ENCODE data around the gene AUTS2.

The AUTS2 gene

GRCh38 chr7:70752794-70753241, 1154.5 kb downstream of the AUTS2 start:
- DNase-seq = no peak

- DNase-seq = no peak
Measured at GRCh38 chr7:70756789-70757188, 1158.5 kb downstream of the AUTS2 start.

- no peak for DNase-seq
Measured at GRCh38 chr7:70758646-70759045, 1160.4 kb downstream of the AUTS2 start.

- DNase-seq = no peak
Measured at GRCh38 chr7:70759674-70760073, 1161.4 kb downstream of the AUTS2 start.

- no peak for DNase-seq
Measured at GRCh38 chr7:70761711-70762328, 1163.5 kb downstream of the AUTS2 start.

GRCh38 chr7:70762696-70763095, 1164.4 kb downstream of the AUTS2 start:
- DNase-seq = no peak

GRCh38 chr7:70763961-70764691, 1165.9 kb downstream of the AUTS2 start:
- no peak for DNase-seq

GRCh38 chr7:70764701-70765208, 1166.5 kb downstream of the AUTS2 start:
- DNase-seq = no peak

- DNase-seq = no peak
Measured at GRCh38 chr7:70765651-70766050, 1167.4 kb downstream of the AUTS2 start.

- DNase-seq = no peak
Measured at GRCh38 chr7:70766109-70766508, 1167.8 kb downstream of the AUTS2 start.

GRCh38 chr7:70766694-70767093, 1168.4 kb downstream of the AUTS2 start:
- DNase-seq = no peak

- DNase-seq = no peak
Measured at GRCh38 chr7:70770154-70770553, 1171.9 kb downstream of the AUTS2 start.

- no peak for DNase-seq
Measured at GRCh38 chr7:70771451-70771850, 1173.2 kb downstream of the AUTS2 start.

GRCh38 chr7:70772891-70773290, 1174.6 kb downstream of the AUTS2 start:
- no peak for DNase-seq

- DNase-seq = no peak
Measured at GRCh38 chr7:70773406-70773805, 1175.1 kb downstream of the AUTS2 start.

- DNase-seq = no peak
Measured at GRCh38 chr7:70774950-70775527, 1176.8 kb downstream of the AUTS2 start.

GRCh38 chr7:70775570-70776156, 1177.4 kb downstream of the AUTS2 start:
- DNase-seq = no peak

GRCh38 chr7:70776627-70777101, 1178.4 kb downstream of the AUTS2 start:
- DNase-seq = no peak

GRCh38 chr7:70777251-70777650, 1179.0 kb downstream of the AUTS2 start:
- no peak for DNase-seq

GRCh38 chr7:70778585-70778984, 1180.3 kb downstream of the AUTS2 start:
- no peak for DNase-seq

- DNase-seq = no peak
Measured at GRCh38 chr7:70779321-70779720, 1181.0 kb downstream of the AUTS2 start.

GRCh38 chr7:70781922-70782311, 1183.6 kb downstream of the AUTS2 start:
- DNase-seq = no peak

GRCh38 chr7:70782796-70783195, 1184.5 kb downstream of the AUTS2 start:
- DNase-seq = no peak

GRCh38 chr7:70785427-70785826, 1187.2 kb downstream of the AUTS2 start:
- no peak for DNase-seq

Measured in NCI-H1092 treated with DMSO at 0.1 percent for 48 hours (cell line).